Lower lobe of right lung (tissue), 2 donors: Measurements from ENCODE around the gene ONECUT3. TPM values are rescaled to one million over a fixed set of nuclear protein-coding genes. Genes with fewer than 3 reads are reported as not detected.
A peak's percentile ranks its signal among the peaks of the same experiment; 100 is the strongest.

ENCODE experiments used
- ATAC-seq, 2 donors: fragments of 200-7000 bp; cut with Tn5 transposase; one replicate each; pipeline ENCODE4 v1.9.1; 2020 to 2022; ENCODE audit warnings: mild to moderate bottlenecking in 2 of 2, moderate library complexity in 2 of 2
- DNase-seq: peaks from one replicate; pipeline ENCODE4 v3.0.0-alpha.2; 2020
- H3K27ac ChIP-seq: fragments of 200-600 bp; one replicate; pipeline ENCODE4 v1.8.0; 2022
- H3K27me3 ChIP-seq: fragments of 200-600 bp; one replicate; pipeline ENCODE4 v1.8.0; 2022; ENCODE audit warnings: low read depth
- H3K36me3 ChIP-seq: fragments of 200-600 bp; one replicate; pipeline ENCODE4 v1.8.0; 2022; ENCODE audit warnings: mild to moderate bottlenecking
- H3K4me1 ChIP-seq: fragments of 200-600 bp; one replicate; pipeline ENCODE4 v1.8.0; 2022
- H3K4me3 ChIP-seq: fragments of 200-600 bp; one replicate; pipeline ENCODE4 v1.8.0; 2022; ENCODE audit warnings: mild to moderate bottlenecking
- H3K9me3 ChIP-seq: fragments of 200-600 bp; one replicate; pipeline ENCODE4 v1.8.0; 2022
- intact Hi-C: fragments of 100-400 bp; cut with DNase I; formaldehyde crosslinking; loops from one replicate; pipeline ENCODE4 v1.11.0; 2022
- total RNA-seq: library from RNA; stranded (reverse); fragmentation: NEBNext Ultra II Directional; extraction: Animal tissue kit (Norgen Biotek cat#: 25700); gene quantifications from one replicate; pipeline ENCODE4 v1.2.1, GENCODE V29; 2021
- TF ChIP-seq, protein P1 (sequence below): fragments of 200-600 bp; IDR thresholded peaks from one replicate; pipeline ENCODE4 v1.8.0; 2022; ENCODE audit warnings: antibody characterized with exemption, mild to moderate bottlenecking
- donor health status: DM: no; HTN: yes; CAD: no; lungs with severe emphysema.

The ONECUT3 gene
- total RNA-seq, 1 donor from 2014 or later: not detected

DNA sequence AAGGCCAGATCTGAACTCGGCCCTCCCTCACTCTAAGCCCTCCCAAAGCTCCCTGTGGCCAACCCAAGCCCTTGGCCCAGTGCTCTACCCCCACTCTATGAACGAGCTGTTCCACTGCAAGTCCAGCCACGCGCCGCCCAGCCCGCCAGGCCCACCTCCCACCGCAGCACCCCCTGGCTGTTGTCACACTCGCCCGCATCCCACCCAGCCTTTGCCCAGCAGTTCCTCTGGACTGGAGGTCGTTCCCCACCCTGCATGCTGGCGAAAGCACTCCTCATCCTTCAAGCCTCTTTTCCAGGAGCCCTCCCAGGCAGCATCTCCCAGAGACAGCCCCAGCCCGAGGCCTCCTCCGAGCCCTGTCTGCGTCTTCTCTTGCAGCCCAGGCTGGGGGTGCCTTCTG lies 33.1 kb upstream of the ONECUT3 start:
- Histone ChIP-seq H3K36me3 (no peaks in the 10 kb centered on the region), H3K27ac (no peak overlapping the region), H3K27me3 (peaks cover 62% of the 10 kb centered on the region), H3K4me1 (no peaks in the 10 kb centered on the region), H3K9me3 (no peaks in the 10 kb centered on the region), H3K4me3 (no peak overlapping the region)
- intact Hi-C loops: no loop called here
- TF ChIP-seq, protein P1, sequence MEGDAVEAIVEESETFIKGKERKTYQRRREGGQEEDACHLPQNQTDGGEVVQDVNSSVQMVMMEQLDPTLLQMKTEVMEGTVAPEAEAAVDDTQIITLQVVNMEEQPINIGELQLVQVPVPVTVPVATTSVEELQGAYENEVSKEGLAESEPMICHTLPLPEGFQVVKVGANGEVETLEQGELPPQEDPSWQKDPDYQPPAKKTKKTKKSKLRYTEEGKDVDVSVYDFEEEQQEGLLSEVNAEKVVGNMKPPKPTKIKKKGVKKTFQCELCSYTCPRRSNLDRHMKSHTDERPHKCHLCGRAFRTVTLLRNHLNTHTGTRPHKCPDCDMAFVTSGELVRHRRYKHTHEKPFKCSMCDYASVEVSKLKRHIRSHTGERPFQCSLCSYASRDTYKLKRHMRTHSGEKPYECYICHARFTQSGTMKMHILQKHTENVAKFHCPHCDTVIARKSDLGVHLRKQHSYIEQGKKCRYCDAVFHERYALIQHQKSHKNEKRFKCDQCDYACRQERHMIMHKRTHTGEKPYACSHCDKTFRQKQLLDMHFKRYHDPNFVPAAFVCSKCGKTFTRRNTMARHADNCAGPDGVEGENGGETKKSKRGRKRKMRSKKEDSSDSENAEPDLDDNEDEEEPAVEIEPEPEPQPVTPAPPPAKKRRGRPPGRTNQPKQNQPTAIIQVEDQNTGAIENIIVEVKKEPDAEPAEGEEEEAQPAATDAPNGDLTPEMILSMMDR: no peak
- ATAC-seq (no peak), DNase-seq (no peak)

DNA sequence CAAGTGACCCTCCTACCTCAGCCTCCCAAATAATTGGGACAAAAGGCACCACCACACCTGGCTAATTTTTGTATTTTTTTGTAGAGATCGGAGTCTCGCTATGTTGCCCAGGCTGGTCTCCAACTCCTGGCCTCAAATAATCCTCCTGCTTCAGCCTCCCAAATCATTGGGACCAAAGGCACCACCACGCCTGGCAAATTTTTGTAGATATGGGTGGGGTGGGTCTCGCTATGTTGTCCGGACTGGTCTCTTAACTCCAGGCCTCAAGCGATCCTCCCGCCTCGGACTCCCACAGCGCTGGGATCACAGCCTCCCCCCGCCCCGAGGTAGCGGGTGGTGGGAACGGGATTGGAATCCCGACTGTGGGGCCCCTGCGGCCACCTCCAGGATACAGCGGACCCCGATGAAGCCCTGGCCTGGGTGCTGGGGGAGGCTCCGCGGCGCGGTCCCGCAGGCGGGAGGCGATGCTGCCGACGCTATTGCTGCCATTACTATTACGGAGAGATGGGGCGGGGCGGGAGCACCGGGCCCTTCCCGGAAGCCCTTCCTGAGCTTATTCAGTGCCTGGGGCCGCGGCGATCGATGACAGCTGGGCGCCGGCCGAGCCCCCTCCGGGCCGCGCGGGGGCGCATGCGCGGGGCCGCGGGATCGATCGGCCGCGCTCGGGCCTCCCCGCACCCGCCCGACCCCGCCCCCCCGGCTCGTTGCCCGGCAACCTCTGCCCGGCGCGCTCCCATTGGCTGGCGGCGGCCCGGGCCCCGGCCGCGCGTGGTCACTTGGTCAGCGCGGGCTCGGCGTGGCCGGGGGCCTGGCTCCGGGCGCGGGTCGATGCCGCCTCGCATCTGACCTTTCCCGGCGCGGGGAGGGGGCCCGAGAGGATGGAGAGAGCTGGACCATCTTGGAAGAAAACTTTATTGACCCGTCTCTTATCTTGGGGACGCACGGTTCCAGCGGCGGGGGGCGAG lies 27.9 kb upstream of the ONECUT3 start:
- H3K27me3 ChIP-seq: peaks cover 74% of the 10 kb centered on the region
- peak; percentile 46 to 61 for ATAC-seq
- H3K27ac ChIP-seq: no peak overlapping the region
- intact Hi-C loops: no loop called here
- H3K9me3 ChIP-seq: no peaks in the 10 kb centered on the region
- peaks cover 5% of the 10 kb centered on the region for H3K4me1 ChIP-seq
- H3K36me3 ChIP-seq: no peaks in the 10 kb centered on the region
- peak overlapping the region; percentile 43 for H3K4me3 ChIP-seq
- no peak for DNase-seq
- TF ChIP-seq, protein P1: no peak

DNA sequence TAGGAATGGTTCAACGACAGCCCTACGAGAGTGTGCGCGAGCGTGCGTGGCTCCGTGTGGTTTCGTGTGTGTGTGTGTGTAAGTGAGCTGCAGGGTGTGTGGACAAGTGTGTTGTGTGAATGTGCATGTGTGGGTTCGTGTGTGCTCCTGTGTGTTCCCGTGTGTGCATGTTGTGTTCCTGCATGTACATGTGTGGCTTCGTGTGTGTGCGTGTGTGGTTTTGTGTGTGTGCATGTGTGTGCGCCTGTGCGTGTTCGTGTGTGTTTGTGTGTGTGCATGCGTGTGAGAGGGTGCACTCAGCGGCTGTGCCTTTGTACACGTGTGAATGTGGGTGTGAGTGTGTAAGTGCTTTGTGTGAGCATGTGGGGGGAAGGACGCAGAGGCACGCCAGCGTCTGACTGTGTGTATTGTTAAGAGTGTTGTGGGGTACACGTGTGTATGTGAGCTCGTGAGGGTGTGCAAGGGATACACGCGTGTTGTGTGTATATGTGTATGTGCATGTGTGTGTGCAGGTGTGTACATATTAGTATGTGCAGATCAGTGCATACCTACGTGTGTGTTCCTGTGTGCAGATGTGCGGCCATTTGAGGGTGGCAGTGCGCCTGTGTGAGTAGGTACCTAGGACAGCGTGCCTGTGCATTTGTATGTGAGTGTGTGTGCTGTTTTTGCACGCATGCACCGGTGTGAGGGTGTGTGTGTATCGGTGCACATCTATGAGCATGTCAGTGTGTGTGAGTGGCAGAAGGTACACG lies 24.3 kb upstream of the ONECUT3 start:
- Histone ChIP-seq H3K9me3 (no peaks in the 10 kb centered on the region), H3K36me3 (no peaks in the 10 kb centered on the region), H3K4me3 (no peak overlapping the region), H3K27me3 (peaks cover 89% of the 10 kb centered on the region), H3K27ac (no peak overlapping the region), H3K4me1 (peaks cover 5% of the 10 kb centered on the region)
- ATAC-seq: no peak
- intact Hi-C loops: no loop called here
- no peak for DNase-seq
- TF ChIP-seq, protein P1: no peak

DNA sequence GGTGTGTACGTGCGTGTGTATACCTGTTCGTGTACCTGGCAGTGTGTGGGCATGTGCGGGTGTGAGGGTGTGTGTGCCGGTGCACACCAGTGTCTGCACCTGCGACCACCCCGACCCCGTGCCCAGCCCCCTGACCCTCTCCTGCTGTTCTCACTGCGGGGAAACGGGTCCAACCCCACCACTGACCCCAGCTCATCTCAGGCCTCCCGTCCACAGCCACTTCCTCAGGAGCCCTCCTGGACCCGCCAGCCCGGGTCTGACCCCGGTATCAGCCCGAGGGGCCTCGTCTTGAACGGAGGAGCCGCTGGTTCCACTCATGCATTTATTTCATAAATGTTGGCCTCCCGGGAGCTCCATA lies 23.8 kb upstream of the ONECUT3 start:
- Histone ChIP-seq H3K27me3 (peaks cover 91% of the 10 kb centered on the region), H3K4me1 (peaks cover 5% of the 10 kb centered on the region), H3K36me3 (no peaks in the 10 kb centered on the region), H3K4me3 (no peak overlapping the region), H3K9me3 (no peaks in the 10 kb centered on the region), H3K27ac (no peak overlapping the region)
- intact Hi-C loops: no loop called here
- TF ChIP-seq, protein P1: no peak
- DNase-seq: no peak
- ATAC-seq: peak in 1 of 2 donors; percentile 16

DNA sequence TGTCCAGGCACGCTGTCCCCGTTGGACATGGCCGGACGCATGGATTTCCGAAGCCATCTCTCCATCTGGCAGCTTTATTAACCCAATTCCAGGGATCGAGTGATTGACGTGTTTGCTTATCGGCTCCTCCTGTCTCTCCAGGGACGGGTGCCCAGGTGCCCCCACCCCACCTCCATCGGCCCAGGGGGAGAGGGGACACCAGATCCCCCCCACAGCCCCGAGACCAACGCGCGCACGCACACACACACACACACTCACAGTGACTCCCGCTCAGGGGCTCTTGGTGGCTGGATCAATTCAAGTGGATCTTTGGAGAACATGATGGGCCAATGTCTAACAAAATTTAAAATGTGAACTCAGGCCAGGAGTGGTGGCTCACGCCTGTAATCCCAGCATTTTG lies 23.1 kb upstream of the ONECUT3 start:
- Histone ChIP-seq H3K9me3 (no peaks in the 10 kb centered on the region), H3K4me1 (peaks cover 5% of the 10 kb centered on the region), H3K36me3 (no peaks in the 10 kb centered on the region), H3K27ac (no peak overlapping the region), H3K27me3 (peaks cover 91% of the 10 kb centered on the region), H3K4me3 (no peak overlapping the region)
- ATAC-seq: no peak
- TF ChIP-seq, protein P1: no peak
- intact Hi-C loops: no loop called here
- no peak for DNase-seq
